Spinal cord (tissue), 10 donors: ENCODE results near the gene LAMB1. TPM values are rescaled to one million over a fixed set of nuclear protein-coding genes. Genes with fewer than 3 reads are reported as not detected.

Experiments used
- DNase-seq, 6 donors: peaks; one replicate each; pipeline versions ENCODE4 v3.0.0 to v3.0.0-alpha.2; 2013 to 2015; ENCODE audit warnings: low spot score in 6 of 6, low read depth in 4 of 6
- H3K27ac ChIP-seq: one replicate; pipeline ENCODE4 v1.5.1; 2013; ENCODE audit warnings: low read depth, low read length, control low read depth
- H3K27me3 ChIP-seq: one replicate; pipeline ENCODE4 v1.6.1; 2013; ENCODE audit warnings: low read length; ENCODE audit not compliant: control insufficient read depth, insufficient read depth
- H3K36me3 ChIP-seq: one replicate; pipeline ENCODE4 v1.6.1; 2013; ENCODE audit warnings: low read length; ENCODE audit not compliant: control insufficient read depth, insufficient read depth
- H3K4me1 ChIP-seq: one replicate; pipeline ENCODE4 v1.6.1; 2013; ENCODE audit warnings: low read length; ENCODE audit not compliant: control insufficient read depth, insufficient read depth
- H3K4me3 ChIP-seq: one replicate; pipeline ENCODE4 v1.5.1; 2013; ENCODE audit warnings: low read depth, low read length, control low read depth
- H3K9me3 ChIP-seq: one replicate; pipeline ENCODE4 v1.6.1; 2013; ENCODE audit warnings: low read length; ENCODE audit not compliant: control insufficient read depth, insufficient read depth
- WGBS: methylation state at CpG from one replicate; pipeline ENCODE4 v1.1.5; 2013; ENCODE audit warnings: missing lambda C conversion rate; ENCODE audit not compliant: insufficient coverage; 5-methylcytosine and 5-hydroxymethylcytosine counted together
- polyA plus RNA-seq, 2 donors: library from polyadenylated mRNA; unstranded; fragments of 120-200 nt; gene quantifications; one replicate each; pipeline ENCODE4 v1.2.1, GENCODE V29; 2013; ENCODE audit not compliant: insufficient read length in 2 of 2
- total RNA-seq, 2 donors: library from RNA; depleted of rRNA in 1 of 2; stranded (reverse); fragments of 120-200 nt in 1 of 2; fragments of >200 nt in 1 of 2; gene quantifications; one replicate each; pipeline versions ENCODE4 v1.2.3 to v1.2.4, GENCODE V29; 2013 to 2014
- donor health status: healthy.

The LAMB1 gene
- total and polyA plus RNA-seq, 4 donors = 84.4 to 312 (median 179) TPM

DNA sequence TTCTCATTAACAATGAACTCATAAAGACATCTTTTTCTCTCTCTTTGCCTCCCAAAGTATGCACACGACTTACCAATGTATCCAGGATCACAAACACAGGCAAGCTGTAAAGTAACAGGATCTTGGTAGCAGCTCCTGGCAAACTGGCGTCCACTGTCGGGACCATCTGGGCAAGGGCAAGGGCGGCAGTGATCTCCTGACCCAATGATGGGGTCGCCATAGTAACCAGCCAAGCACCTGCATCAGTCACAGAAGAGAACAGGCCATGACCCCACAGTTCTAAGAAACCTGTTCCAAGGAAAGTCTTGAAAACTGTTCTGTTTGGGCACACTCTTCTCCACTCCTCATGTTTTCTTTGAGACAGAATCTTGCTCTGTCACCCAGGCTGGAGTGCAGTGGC, 47.6 kb downstream of the LAMB1 start:
- peaks cover 13% of the 10 kb centered on the region for H3K4me1 ChIP-seq
- H3K4me3 ChIP-seq = no peak overlapping the region
- peaks cover 13% of the 10 kb centered on the region for H3K36me3 ChIP-seq
- WGBS = 72% methylated on average over 5 of the region's 5 CpGs
- H3K27ac ChIP-seq = no peak overlapping the region
- H3K9me3 ChIP-seq = no peaks in the 10 kb centered on the region
- no peaks in the 10 kb centered on the region for H3K27me3 ChIP-seq
- no peak for DNase-seq

DNA sequence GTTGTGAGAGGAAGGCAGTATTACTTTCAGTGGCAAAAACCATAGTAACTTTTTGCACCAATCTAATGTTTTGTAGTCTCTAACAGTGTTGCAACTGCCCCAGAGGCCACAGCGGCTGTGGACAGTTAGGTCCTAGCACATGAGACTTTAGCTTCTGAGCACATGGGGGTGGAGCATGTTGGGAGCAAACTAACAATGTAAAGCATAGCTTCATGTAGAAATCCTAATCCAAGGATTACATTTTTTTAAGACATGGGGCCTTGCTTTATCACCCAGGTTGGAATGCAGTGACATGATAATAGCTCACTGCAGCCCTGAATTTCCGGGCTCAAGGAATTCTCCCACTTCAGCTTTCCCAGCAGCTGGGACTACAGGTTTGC, 49.0 kb downstream of the LAMB1 start:
- no peak overlapping the region for H3K27ac ChIP-seq
- peaks cover 5% of the 10 kb centered on the region for H3K4me1 ChIP-seq
- no peaks in the 10 kb centered on the region for H3K27me3 ChIP-seq
- H3K4me3 ChIP-seq = no peak overlapping the region
- peaks cover 7% of the 10 kb centered on the region for H3K36me3 ChIP-seq
- no peak for DNase-seq
- no CpG with 5 or more reads among the region's 2 CpGs for WGBS
- H3K9me3 ChIP-seq = no peaks in the 10 kb centered on the region

DNA sequence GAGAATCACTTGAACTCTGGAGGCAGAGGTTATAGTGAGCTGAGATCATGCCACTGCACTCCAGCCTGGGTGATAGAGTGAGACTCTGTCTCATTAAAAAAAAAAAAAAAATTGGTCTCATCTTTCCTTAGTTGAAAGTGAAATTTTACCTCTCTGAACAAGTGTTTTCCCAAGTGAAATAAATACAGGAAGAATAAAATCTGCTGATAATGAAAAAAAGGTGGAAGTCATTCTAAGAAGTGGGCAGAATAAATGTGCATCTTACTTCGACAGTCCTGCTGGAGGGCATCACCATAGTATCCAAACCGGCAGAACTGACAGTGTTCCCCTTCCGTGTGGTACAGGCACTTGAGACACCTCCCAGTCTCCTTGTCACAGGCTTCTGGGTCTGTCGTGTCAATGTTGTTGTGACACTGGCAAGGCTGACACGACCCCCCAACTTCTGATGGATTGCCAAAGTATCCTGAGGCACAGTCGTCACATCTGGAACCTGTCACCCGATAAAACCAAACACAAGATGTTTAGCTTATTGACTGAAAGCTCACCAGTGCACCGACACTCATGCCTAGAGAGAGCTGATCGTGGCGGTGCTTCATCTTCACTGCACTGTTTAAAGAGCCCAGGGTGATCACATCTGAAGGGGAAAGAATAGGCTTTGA, 49.6 kb downstream of the LAMB1 start:
- Histone ChIP-seq H3K27ac (peak overlapping the region; percentile 4), H3K9me3 (no peaks in the 10 kb centered on the region), H3K4me3 (no peak overlapping the region), H3K36me3 (peaks cover 7% of the 10 kb centered on the region), H3K4me1 (peaks cover 5% of the 10 kb centered on the region), H3K27me3 (no peaks in the 10 kb centered on the region)
- no peak for DNase-seq
- WGBS = 72% methylated on average over 6 of the region's 10 CpGs

DNA sequence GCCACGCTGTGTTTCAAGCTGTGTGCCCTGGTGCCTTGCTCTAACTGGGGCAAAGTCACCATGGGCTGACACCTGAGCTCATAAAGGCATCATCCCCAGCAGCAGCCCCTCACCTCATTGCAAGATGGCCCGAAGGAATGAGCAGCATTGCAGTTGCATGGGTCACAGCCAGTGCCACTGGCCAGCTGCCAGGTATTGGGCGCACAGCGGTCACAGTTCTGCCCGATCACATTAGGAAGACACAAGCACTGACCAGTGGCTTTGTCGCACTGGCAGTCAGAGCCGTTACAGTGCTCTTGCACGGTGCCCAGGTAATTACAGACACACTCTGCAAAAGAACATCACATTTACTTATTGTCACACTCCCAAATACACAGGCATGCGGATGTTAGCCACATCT, 51.1 kb downstream of the LAMB1 start:
- 59% methylated on average over 8 of the region's 9 CpGs for WGBS
- H3K27me3 ChIP-seq = no peaks in the 10 kb centered on the region
- no peak for DNase-seq
- peak overlapping the region; percentile 54 for H3K27ac ChIP-seq
- no peak overlapping the region for H3K4me3 ChIP-seq
- H3K4me1 ChIP-seq = peaks cover 6% of the 10 kb centered on the region
- no peaks in the 10 kb centered on the region for H3K9me3 ChIP-seq
- peaks cover 7% of the 10 kb centered on the region for H3K36me3 ChIP-seq

DNA sequence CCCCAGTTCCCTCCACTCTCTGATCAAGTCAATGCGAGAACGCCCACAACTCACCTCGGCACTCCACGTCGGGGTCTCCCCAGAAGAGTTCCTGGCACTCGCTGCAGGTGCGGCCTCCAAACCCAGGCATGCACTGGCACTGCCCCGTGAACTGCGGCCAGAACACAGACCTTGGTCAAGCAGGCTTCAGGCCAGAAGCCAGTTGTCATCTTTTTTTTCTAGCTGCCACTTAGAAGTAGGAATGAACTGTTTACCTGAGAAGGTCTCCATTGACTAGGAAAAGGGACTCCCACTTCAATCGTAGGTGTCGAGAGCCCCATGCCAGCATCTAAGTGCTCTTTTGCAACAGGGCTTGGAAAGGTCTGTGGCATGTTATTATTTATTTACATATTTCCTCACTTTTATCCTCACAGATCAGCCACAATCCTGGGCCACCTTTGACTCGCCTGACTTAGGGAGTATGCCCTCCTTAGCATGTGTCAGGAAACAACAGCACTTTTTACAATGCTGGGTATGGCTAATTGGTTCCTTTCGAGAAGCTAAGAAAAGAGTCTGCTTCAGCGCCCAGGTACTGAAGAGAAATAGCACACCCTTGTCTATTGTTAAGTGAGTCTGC, 51.7 kb downstream of the LAMB1 start:
- Histone ChIP-seq H3K4me1 (peaks cover 9% of the 10 kb centered on the region), H3K27me3 (no peaks in the 10 kb centered on the region), H3K36me3 (peaks cover 7% of the 10 kb centered on the region), H3K27ac (peak overlapping the region; percentile 54), H3K4me3 (no peak overlapping the region), H3K9me3 (no peaks in the 10 kb centered on the region)
- no peak for DNase-seq
- 95% methylated on average over 11 of the region's 14 CpGs for WGBS

DNA sequence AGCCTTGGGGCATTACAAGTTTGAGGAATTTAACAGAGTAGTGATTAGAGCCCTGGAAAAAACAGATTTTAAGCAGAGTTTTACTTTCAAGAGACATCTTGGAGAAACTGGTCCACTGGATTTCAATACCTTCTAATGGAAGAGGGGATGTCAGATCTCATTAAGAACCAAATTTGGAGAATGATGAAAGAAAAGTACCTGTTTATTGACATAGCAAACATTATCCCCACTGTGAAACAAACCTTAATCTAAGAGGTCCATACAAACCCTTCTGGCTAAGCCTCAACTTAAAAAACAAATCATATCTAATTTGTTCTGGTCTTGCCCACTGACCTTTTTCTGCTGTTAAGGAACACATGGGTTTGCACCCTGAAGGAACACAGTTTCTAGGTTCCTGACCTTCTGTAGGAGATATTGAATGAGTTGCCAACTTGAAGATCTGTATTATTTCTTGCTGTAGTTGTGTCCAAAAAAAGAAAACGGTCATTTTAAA, 53.5 kb downstream of the LAMB1 start:
- no peak for DNase-seq
- WGBS = 40% methylated on average over 1 of the region's 1 CpG
- Histone ChIP-seq H3K27ac (peak overlapping the region; percentile 72), H3K36me3 (peaks cover 7% of the 10 kb centered on the region), H3K9me3 (no peaks in the 10 kb centered on the region), H3K4me3 (no peak overlapping the region), H3K4me1 (peaks cover 12% of the 10 kb centered on the region), H3K27me3 (no peaks in the 10 kb centered on the region)

DNA sequence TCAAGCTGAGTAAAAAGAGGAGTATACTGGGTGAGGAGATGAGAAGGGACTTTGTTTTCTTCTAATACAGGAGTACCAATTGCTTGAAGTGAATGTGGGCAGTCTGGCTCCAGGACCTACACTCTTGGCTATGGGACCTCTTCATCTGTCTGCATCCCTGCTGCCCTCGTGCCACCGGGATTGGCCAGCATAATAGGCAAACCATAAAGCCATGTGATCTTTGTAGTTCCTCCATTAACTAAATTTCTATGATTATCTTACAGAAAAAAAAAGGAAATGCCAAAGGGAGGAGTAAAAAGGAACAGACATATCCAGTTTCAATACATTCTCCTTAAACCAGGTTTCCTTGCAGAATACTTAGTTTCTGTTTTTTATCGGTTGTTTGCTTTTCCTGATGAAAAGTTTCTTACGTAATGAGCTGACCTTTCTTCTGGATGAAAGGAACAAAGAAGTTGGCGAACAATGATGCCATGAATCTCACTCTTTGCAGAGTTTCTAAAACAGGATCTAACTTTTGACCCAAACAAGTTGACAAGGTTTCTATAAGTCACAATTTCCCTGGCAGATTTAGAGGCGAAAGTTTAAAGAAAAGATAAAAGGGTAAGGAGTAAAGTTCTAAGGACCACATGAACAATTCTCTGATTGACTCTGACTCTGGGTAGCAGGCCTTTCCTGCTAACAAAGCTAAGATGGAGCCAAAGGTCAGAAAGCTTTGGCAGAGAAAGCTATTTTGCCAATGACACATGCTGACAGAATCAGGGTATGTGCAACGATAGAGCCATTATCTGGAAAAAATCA, 54.1 kb downstream of the LAMB1 start:
- 20% methylated on average over 2 of the region's 7 CpGs for WGBS

DNA sequence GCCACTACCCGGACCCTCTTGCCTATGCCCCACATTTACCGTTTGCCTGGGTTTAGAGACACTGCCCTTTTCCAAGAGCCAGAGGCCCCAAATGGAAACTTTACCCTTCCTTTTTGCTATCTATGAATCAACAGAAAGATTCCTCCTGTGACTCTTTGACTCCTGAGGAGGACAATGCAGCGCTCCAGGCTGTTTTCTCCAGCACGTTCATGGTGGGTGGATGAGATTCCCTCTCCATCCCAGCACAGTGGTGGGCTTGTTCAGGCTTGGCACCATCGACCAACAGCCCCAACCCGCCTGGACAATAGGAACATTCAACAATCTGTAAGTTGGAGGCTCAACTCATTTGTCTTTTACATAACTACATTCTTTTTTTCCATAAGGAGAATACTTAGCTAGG, 56.1 kb downstream of the LAMB1 start:
- DNase-seq = peak in 1 of 6 donors; percentile 59
- Histone ChIP-seq H3K9me3 (no peaks in the 10 kb centered on the region), H3K36me3 (peaks cover 6% of the 10 kb centered on the region), H3K27ac (peak overlapping the region; percentile 76), H3K27me3 (no peaks in the 10 kb centered on the region), H3K4me3 (no peak overlapping the region), H3K4me1 (peaks cover 11% of the 10 kb centered on the region)
- 79% methylated on average over 2 of the region's 6 CpGs for WGBS

More for the DNA sequence above, 54.1 kb downstream of the LAMB1 start:
- Histone ChIP-seq H3K27me3 (no peaks in the 10 kb centered on the region), H3K9me3 (no peaks in the 10 kb centered on the region), H3K4me3 (no peak overlapping the region), H3K36me3 (peaks cover 7% of the 10 kb centered on the region), H3K4me1 (peaks cover 12% of the 10 kb centered on the region), H3K27ac (peak overlapping the region; percentile 72)
- peak in 1 of 6 donors; percentile 69 for DNase-seq

DNA sequence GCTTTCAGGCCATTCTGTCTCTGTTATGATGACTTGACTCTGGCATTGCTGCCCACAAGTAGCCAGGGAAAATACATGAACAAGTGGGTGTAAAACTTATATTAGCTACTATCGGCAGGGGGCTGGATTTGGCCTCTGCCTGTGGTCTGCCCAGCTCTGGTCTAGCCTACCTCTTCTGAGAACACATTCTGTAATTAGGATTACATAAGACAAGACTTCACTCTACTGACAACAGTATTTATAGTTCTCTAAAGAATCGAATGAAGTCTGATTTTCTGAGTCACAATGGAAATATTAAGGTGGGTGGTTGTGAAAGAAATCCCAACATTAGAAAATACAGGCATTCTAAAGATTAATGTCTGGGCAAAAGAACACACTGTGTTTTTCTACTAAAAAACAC, 56.5 kb downstream of the LAMB1 start:
- no CpG with 5 or more reads among the region's 2 CpGs for WGBS
- DNase-seq = no peak
- Histone ChIP-seq H3K4me3 (no peak overlapping the region), H3K9me3 (no peaks in the 10 kb centered on the region), H3K27ac (peak overlapping the region; percentile 76), H3K27me3 (no peaks in the 10 kb centered on the region), H3K36me3 (peaks cover 3% of the 10 kb centered on the region), H3K4me1 (peaks cover 8% of the 10 kb centered on the region)
